ENCODE measurements around the gene AURKA.
"Not testable (repeated sequence)": the region's sequence is repeated elsewhere in the genome, so short reads cannot be mapped to it uniquely, and the experiment has no call there.

Gene AURKA

GRCh38 chr20:56353356-56353755, 38.7 kb downstream of the AURKA start:
- no peak for FAIRE-seq

- no peak for FAIRE-seq
Measured at GRCh38 chr20:56352345-56353055, 39.5 kb downstream of the AURKA start.

- FAIRE-seq, result no peak
Measured at GRCh38 chr20:56350842-56351241, 41.2 kb downstream of the AURKA start.

GRCh38 chr20:56348746-56349145, 43.3 kb downstream of the AURKA start:
- FAIRE-seq, result no peak

GRCh38 chr20:56348305-56348693, 43.7 kb downstream of the AURKA start:
- no peak for FAIRE-seq

- no peak for FAIRE-seq
Measured at GRCh38 chr20:56347628-56348304, 44.2 kb downstream of the AURKA start.

GRCh38 chr20:56345911-56346310, 46.1 kb downstream of the AURKA start:
- no peak for FAIRE-seq

- no peak for FAIRE-seq
Measured at GRCh38 chr20:56343861-56344381, 48.1 kb downstream of the AURKA start.

GRCh38 chr20:56342783-56343182, 49.2 kb downstream of the AURKA start:
- no peak for FAIRE-seq

GRCh38 chr20:56336709-56337108, 55.3 kb downstream of the AURKA start:
- FAIRE-seq, result not testable (repeated sequence)

- FAIRE-seq, result no peak
Measured at GRCh38 chr20:56328861-56329260, 63.2 kb downstream of the AURKA start.

- no peak for FAIRE-seq
Measured at GRCh38 chr20:56324806-56325205, 67.2 kb downstream of the AURKA start.

- no peak for FAIRE-seq
Measured at GRCh38 chr20:56323656-56324055, 68.4 kb downstream of the AURKA start.

GRCh38 chr20:56323206-56323605, 68.8 kb downstream of the AURKA start:
- no peak for FAIRE-seq

GRCh38 chr20:56322681-56323080, 69.3 kb downstream of the AURKA start:
- no peak for FAIRE-seq

All from A204.1 (cell line).